GM23248 (cell line): ENCODE results near the gene ELAVL4.

ENCODE experiments used
- EZH2 ChIP-seq: fragments of 200-600 bp; sonication (generic); IDR thresholded peaks from 2 replicates; pipeline ENCODE4 v1.6.1; 2018; ENCODE audit warnings: antibody characterized with exemption, mild to moderate bottlenecking; ENCODE audit not compliant: insufficient read depth, poor library complexity, severe bottlenecking
- EZH2phosphoT487 ChIP-seq: fragments of 200-600 bp; sonication (generic); IDR thresholded peaks from 2 replicates; pipeline ENCODE4 v1.6.1; 2018; ENCODE audit warnings: antibody characterized with exemption, moderate library complexity, mild to moderate bottlenecking, low read depth; ENCODE audit not compliant: insufficient read depth

DNA sequence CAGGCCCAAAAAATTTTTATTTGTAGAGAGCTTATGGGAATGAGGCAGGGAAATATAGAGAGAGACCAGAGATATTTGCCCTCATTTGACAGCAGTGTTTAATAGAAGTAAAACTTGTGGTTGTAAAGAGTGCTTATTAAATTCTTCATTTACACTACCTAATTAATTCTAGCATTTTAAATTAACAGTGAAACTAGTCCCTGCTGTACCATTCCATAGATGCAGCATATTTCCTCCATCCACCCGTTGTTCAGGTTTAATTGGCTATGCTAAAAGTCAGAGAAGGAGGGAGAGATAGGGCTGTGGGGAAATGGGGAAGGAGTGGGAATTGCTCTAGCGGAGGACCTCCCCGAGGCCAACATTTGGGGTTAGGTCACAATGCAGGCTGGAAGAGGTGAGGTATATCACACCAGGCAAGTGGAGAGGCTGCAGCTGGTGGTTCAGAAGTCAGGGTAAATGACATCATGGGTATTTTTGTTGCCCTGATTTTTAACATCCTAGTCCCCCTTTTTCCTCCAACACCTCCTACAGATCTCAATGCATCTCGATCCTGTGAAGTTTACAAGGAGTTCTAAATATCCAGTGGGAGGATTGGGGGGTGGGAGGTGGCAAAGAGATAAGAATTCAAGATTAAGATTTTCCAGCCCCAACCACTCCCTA lies 38.6 kb downstream of the ELAVL4 start:
- TF ChIP-seq EZH2 (no peak), EZH2phosphoT487 (no peak)
